ENCODE results near the gene VIPAS39. TPM values are rescaled to one million over a fixed set of nuclear protein-coding genes. Genes with fewer than 3 reads are reported as not detected.

Gene VIPAS39
- total RNA-seq, 2 experiments from 2014 or later = 14.9 to 16.8 TPM

- Mint-ChIP-seq H3K36me3 (no peaks in the 10 kb centered on the region), H3K9me3 (no peaks in the 10 kb centered on the region), H3K4me1 (ENCODE audit: low read depth) (no peaks in the 10 kb centered on the region), H3K27ac (no peak overlapping the region), H3K27me3 (no peaks in the 10 kb centered on the region), H3K4me3 (no peak overlapping the region)
- POLR2A ChIA-PET = no interaction called here
- intact Hi-C loops (cut with micrococcal nuclease) = no loop called here
- DNase-seq = no peak
- CTCF ChIA-PET = no interaction called here
Observed at GRCh38 chr14:77485901-77486678, 28.7 kb upstream of the VIPAS39 start.

DNA sequence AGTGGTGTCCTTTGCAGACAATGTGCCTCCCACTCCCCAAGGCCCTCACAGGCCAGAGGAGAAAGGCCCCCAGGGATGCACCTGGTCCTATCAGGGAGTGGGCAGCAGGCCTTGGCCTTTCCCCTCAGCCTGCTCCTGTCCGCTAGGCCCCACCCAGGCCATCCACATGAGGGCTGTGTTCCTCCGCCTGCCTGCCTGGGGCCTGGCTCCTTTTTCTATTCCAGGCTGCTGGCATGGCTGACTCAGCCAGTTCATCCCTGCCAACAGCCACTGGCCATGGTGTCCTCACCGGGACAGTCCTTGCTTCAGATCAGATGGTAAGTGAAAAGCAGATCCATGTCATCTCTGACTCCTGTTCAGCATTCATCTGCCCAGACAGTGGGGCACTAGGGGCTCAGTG, 27.9 kb upstream of the VIPAS39 start:
- H3K4me3 Mint-ChIP-seq = no peak overlapping the region
- no peaks in the 10 kb centered on the region for H3K4me1 Mint-ChIP-seq (ENCODE audit: low read depth)
- DNase-seq = no peak
- no peaks in the 10 kb centered on the region for H3K36me3 Mint-ChIP-seq
- ChIA-PET CTCF (interaction anchor here (0.7 kb wide), 1 partner anchor 399 kb away, joined by 3 read pairs; no protein-coding TSS in a partner anchor), POLR2A (no interaction called here)
- H3K27ac Mint-ChIP-seq = no peak overlapping the region
- intact Hi-C loops (cut with micrococcal nuclease) = no loop called here
- no peaks in the 10 kb centered on the region for H3K27me3 Mint-ChIP-seq
- no peaks in the 10 kb centered on the region for H3K9me3 Mint-ChIP-seq

DNA sequence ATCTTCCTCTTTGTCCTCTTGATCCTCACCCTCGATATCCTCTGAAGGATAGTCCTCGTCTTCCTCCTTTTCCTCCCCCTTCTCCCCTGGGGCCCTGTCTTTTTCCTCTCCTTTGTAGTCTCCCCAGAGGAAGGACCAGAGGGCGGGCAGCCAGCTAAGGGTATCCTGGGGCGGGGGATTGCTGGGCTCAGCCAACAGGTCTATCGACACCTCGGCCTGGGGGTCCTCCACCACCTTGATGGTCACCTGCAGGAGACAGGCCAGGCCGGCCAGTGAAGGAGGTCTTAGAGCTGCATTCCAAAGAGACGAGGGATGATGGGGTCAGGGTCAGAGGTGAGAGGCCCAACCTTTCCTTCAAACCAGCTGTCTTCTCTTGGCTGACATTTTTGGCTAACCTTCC, 25.0 kb upstream of the VIPAS39 start:
- H3K36me3 Mint-ChIP-seq = no peaks in the 10 kb centered on the region
- no peak overlapping the region for H3K27ac Mint-ChIP-seq
- POLR2A ChIA-PET = no interaction called here
- no peak overlapping the region for H3K4me3 Mint-ChIP-seq
- CTCF ChIA-PET = no interaction called here
- no peak for DNase-seq
- no peaks in the 10 kb centered on the region for H3K27me3 Mint-ChIP-seq
- intact Hi-C loops (cut with micrococcal nuclease) = no loop called here
- no peaks in the 10 kb centered on the region for H3K9me3 Mint-ChIP-seq
- H3K4me1 Mint-ChIP-seq (ENCODE audit: low read depth) = no peaks in the 10 kb centered on the region

DNA sequence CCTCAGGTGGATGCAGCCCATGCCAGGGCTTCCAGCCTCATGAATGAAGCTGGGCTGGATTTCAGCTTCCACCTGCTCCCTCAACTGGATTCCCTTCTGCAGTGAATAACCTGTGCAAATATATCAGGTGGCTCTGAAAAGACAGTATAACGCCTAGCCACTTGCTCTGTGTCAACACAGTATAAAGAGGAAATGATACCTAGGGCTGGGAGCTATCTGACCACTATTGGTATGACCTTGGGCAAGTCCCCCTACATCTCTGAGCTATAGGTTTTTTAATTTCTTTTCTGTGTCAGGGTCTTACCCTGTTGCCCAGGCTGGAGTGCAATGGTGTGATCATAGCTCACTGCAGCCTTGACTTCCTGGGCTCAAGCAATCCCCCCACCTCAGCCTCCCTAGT, 21.4 kb upstream of the VIPAS39 start:
- intact Hi-C loops (cut with micrococcal nuclease) = no loop called here
- CTCF ChIA-PET = no interaction called here
- H3K36me3 Mint-ChIP-seq = no peaks in the 10 kb centered on the region
- POLR2A ChIA-PET = no interaction called here
- no peaks in the 10 kb centered on the region for H3K4me1 Mint-ChIP-seq (ENCODE audit: low read depth)
- H3K27ac Mint-ChIP-seq = no peak overlapping the region
- no peaks in the 10 kb centered on the region for H3K27me3 Mint-ChIP-seq
- H3K9me3 Mint-ChIP-seq = no peaks in the 10 kb centered on the region
- DNase-seq = no peak
- H3K4me3 Mint-ChIP-seq = no peak overlapping the region

- H3K27me3 Mint-ChIP-seq = no peaks in the 10 kb centered on the region
- H3K27ac Mint-ChIP-seq = no peak overlapping the region
- intact Hi-C loops (cut with micrococcal nuclease) = no loop called here
- no peaks in the 10 kb centered on the region for H3K36me3 Mint-ChIP-seq
- CTCF ChIA-PET = interaction anchor here (0.9 kb wide), 1 partner anchor 18 kb away, joined by 4 read pairs; no protein-coding TSS in a partner anchor
- DNase-seq = no peak
- no peaks in the 10 kb centered on the region for H3K9me3 Mint-ChIP-seq
- H3K4me3 Mint-ChIP-seq = no peak overlapping the region
- POLR2A ChIA-PET = no interaction called here
- no peaks in the 10 kb centered on the region for H3K4me1 Mint-ChIP-seq (ENCODE audit: low read depth)
Observed at GRCh38 chr14:77478029-77478428, 20.6 kb upstream of the VIPAS39 start.

GRCh38 chr14:77475432-77476115, 18.2 kb upstream of the VIPAS39 start:
- Mint-ChIP-seq H3K27me3 (no peaks in the 10 kb centered on the region), H3K27ac (no peak overlapping the region), H3K4me1 (ENCODE audit: low read depth) (no peaks in the 10 kb centered on the region), H3K9me3 (no peaks in the 10 kb centered on the region), H3K4me3 (no peak overlapping the region), H3K36me3 (no peaks in the 10 kb centered on the region)
- ChIA-PET POLR2A (no interaction called here), CTCF (no interaction called here)
- no peak for DNase-seq
- intact Hi-C loops (cut with micrococcal nuclease) = no loop called here

DNA sequence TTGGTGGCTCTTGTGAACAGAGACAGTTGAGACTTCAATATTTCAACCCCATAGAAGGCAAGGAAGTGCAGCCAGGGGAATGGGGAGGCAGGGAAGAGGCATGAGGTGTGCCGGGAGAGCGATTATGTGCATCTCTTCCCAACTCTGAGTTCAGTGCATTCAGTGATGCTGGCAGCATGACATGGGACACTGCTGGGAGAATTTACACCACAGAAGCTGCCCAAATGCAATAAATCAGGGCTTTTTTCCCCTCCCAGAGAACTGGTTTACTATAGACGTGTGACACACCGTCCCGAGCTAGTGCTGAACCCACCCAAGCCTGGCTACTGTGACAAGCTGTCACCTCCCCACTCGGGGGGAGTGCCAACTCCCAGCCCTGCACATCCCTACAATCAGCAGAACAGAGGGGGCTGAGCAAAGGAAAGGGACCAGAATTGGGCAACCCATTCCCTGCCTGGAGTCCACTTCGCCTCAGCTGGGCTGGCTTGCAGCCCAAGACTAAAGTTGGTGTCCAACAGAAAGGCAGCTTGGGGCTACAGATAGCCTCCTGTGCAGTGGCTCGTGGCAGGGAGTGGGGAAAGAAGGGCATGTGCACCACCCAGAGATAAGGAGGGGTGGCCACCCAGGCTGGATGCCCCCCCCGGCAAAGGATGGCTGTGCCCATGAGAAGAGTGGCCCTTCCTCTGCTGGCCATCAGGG, 17.2 kb upstream of the VIPAS39 start:
- H3K27ac Mint-ChIP-seq = no peak overlapping the region
- no peaks in the 10 kb centered on the region for H3K4me1 Mint-ChIP-seq (ENCODE audit: low read depth)
- ChIA-PET POLR2A (no interaction called here), CTCF (no interaction called here)
- H3K4me3 Mint-ChIP-seq = no peak overlapping the region
- intact Hi-C loops (cut with micrococcal nuclease) = no loop called here
- DNase-seq = no peak
- H3K9me3 Mint-ChIP-seq = no peaks in the 10 kb centered on the region
- H3K27me3 Mint-ChIP-seq = no peaks in the 10 kb centered on the region
- peaks cover 1% of the 10 kb centered on the region for H3K36me3 Mint-ChIP-seq

DNA sequence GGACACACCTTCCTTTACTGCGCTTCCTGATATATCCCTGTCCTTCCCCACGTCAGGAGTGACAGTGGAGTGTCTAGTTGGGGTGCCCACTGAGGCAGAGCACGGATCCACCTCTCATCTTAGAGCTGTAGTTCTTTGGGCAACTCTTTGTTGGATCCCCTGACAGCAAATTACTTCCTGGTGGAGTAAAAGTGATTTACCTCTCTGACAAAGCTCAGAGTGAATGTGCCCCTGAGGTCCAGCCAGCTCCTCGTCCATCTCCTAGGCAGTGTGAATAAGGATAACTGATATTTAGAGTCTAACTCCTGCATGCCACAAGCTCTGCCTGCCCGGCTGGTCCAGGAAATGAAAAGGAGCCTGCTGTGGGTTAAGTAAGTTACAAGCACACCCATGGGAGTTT, 16.5 kb upstream of the VIPAS39 start:
- intact Hi-C loops (cut with micrococcal nuclease) = no loop called here

DNA sequence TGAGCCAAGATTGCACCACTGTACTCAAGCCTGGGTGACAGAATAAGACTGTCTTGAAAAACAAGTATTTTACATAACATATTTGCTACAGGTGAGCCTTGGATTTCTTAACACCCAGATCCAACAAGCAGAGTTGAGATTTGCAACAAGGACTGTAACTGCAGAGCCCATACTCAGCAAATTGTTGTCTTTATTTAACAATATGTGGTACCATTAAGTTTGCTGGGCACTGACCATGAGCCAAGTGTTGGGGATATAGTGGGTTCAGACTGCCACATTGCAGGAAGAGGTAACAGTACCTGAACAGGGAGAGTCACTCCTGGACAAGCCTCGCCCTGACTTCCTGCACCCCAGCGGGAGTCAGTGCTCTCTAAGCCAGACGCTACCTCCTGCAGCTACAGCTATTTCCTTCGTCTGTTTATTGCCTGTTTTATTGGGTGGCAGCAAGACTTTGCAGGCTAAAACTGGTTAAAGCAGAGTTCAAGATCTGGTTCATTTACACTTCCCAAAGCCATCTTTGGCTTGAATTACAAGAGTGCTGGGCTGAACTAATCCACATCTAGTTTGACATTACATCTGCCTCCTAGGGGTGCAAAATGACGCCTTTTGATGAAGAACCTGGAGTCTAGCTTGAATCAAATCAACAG, 12.9 kb upstream of the VIPAS39 start:
- H3K9me3 Mint-ChIP-seq = no peaks in the 10 kb centered on the region
- no peaks in the 10 kb centered on the region for H3K27me3 Mint-ChIP-seq
- H3K4me1 Mint-ChIP-seq (ENCODE audit: low read depth) = no peaks in the 10 kb centered on the region
- H3K4me3 Mint-ChIP-seq = no peak overlapping the region
- ChIA-PET CTCF (no interaction called here), POLR2A (no interaction called here)
- no peak overlapping the region for H3K27ac Mint-ChIP-seq
- DNase-seq = no peak
- intact Hi-C loops (cut with micrococcal nuclease) = no loop called here
- H3K36me3 Mint-ChIP-seq = peaks cover 29% of the 10 kb centered on the region

More for the DNA sequence above, 16.5 kb upstream of the VIPAS39 start:
- Mint-ChIP-seq H3K27me3 (no peaks in the 10 kb centered on the region), H3K36me3 (peaks cover 8% of the 10 kb centered on the region), H3K4me3 (no peak overlapping the region), H3K9me3 (no peaks in the 10 kb centered on the region), H3K4me1 (ENCODE audit: low read depth) (no peaks in the 10 kb centered on the region), H3K27ac (no peak overlapping the region)
- DNase-seq = no peak
- ChIA-PET CTCF (no interaction called here), POLR2A (no interaction called here)

- no peaks in the 10 kb centered on the region for H3K4me1 Mint-ChIP-seq (ENCODE audit: low read depth)
- peaks cover 37% of the 10 kb centered on the region for H3K36me3 Mint-ChIP-seq
- no peak overlapping the region for H3K27ac Mint-ChIP-seq
- intact Hi-C loops (cut with micrococcal nuclease) = no loop called here
- POLR2A ChIA-PET = no interaction called here
- no peaks in the 10 kb centered on the region for H3K9me3 Mint-ChIP-seq
- CTCF ChIA-PET = no interaction called here
- H3K4me3 Mint-ChIP-seq = no peak overlapping the region
- H3K27me3 Mint-ChIP-seq = no peaks in the 10 kb centered on the region
- DNase-seq = no peak
Observed at GRCh38 chr14:77469539-77469938, 12.1 kb upstream of the VIPAS39 start.

- peaks cover 38% of the 10 kb centered on the region for H3K36me3 Mint-ChIP-seq
- DNase-seq = no peak
- no peaks in the 10 kb centered on the region for H3K27me3 Mint-ChIP-seq
- H3K4me1 Mint-ChIP-seq (ENCODE audit: low read depth) = no peaks in the 10 kb centered on the region
- no peak overlapping the region for H3K4me3 Mint-ChIP-seq
- H3K9me3 Mint-ChIP-seq = no peaks in the 10 kb centered on the region
- ChIA-PET POLR2A (no interaction called here), CTCF (no interaction called here)
- intact Hi-C loops (cut with micrococcal nuclease) = no loop called here
- H3K27ac Mint-ChIP-seq = no peak overlapping the region
Observed at GRCh38 chr14:77469067-77469505, 11.7 kb upstream of the VIPAS39 start.

- no peaks in the 10 kb centered on the region for H3K9me3 Mint-ChIP-seq
- peaks cover 42% of the 10 kb centered on the region for H3K36me3 Mint-ChIP-seq
Observed at GRCh38 chr14:77467801-77468200, 10.4 kb upstream of the VIPAS39 start.

More at GRCh38 chr14:77467801-77468200, 10.4 kb upstream of the VIPAS39 start:
- POLR2A ChIA-PET = no interaction called here
- Mint-ChIP-seq H3K4me1 (ENCODE audit: low read depth) (no peaks in the 10 kb centered on the region), H3K27ac (no peak overlapping the region), H3K27me3 (no peaks in the 10 kb centered on the region), H3K4me3 (no peak overlapping the region)
- intact Hi-C loops (cut with micrococcal nuclease) = no loop called here
- no peak for DNase-seq
- CTCF ChIA-PET = interaction anchor here (1.2 kb wide), 1 partner anchor 9 kb away, joined by 4 read pairs; no protein-coding TSS in a partner anchor
